Measurements from ENCODE around the gene SLC6A4. TPM values are rescaled to one million over a fixed set of nuclear protein-coding genes. Genes with fewer than 3 reads are reported as not detected.

Gene SLC6A4
- total RNA-seq, 2 experiments from 2014 or later = not detected

GRCh38 chr17:30196504-30196903 lies 39.0 kb downstream of the SLC6A4 start:
- Mint-ChIP-seq H3K9me3 (no peaks in the 10 kb centered on the region), H3K27ac (no peak overlapping the region), H3K36me3 (ENCODE audit: low read depth) (no peaks in the 10 kb centered on the region), H3K4me1 (ENCODE audit: low read depth) (no peaks in the 10 kb centered on the region), H3K27me3 (peaks cover 5% of the 10 kb centered on the region), H3K4me3 (no peak overlapping the region)
- ChIA-PET POLR2A (no interaction called here), CTCF (interaction anchor here (1.0 to 1.6 kb wide), 3 partner anchors 28 to 140 kb away, joined by 3 to 5 read pairs (median 3); no protein-coding TSS in a partner anchor)
- ATAC-seq (no peak), DNase-seq (no peak)
- intact Hi-C loops (cut with micrococcal nuclease) = no loop called here
- TF ChIP-seq CTCF (IDR thresholded peaks at IDR 0.05) = no peak

GRCh38 chr17:30191072-30191471 lies 44.4 kb downstream of the SLC6A4 start:
- Mint-ChIP-seq H3K36me3 (ENCODE audit: low read depth) (peaks cover 2% of the 10 kb centered on the region), H3K4me3 (no peak overlapping the region), H3K27ac (no peak overlapping the region), H3K27me3 (no peaks in the 10 kb centered on the region), H3K4me1 (ENCODE audit: low read depth) (peaks cover 5% of the 10 kb centered on the region), H3K9me3 (no peaks in the 10 kb centered on the region)
- ChIA-PET POLR2A (interaction anchor here (0.5 to 1.6 kb wide), 2 partner anchors 13 to 19 kb away, joined by 4 to 5 read pairs; no protein-coding TSS in a partner anchor), CTCF (interaction anchor here (1.0 kb wide), 1 partner anchor 21 kb away, joined by 3 read pairs; no protein-coding TSS in a partner anchor)
- no peak for TF ChIP-seq CTCF (IDR thresholded peaks at IDR 0.05)
- ATAC-seq = no peak
- no peak for DNase-seq
- intact Hi-C loops (cut with micrococcal nuclease) = no loop called here

GRCh38 chr17:30188211-30188939 lies 47.1 kb downstream of the SLC6A4 start:
- Mint-ChIP-seq H3K36me3 (ENCODE audit: low read depth) (peaks cover 20% of the 10 kb centered on the region), H3K9me3 (no peaks in the 10 kb centered on the region), H3K27ac (peak overlapping the region; percentile 44), H3K27me3 (no peaks in the 10 kb centered on the region), H3K4me3 (no peak overlapping the region), H3K4me1 (ENCODE audit: low read depth) (peaks cover 5% of the 10 kb centered on the region)
- intact Hi-C loops (cut with micrococcal nuclease) = no loop called here
- ChIA-PET CTCF (interaction anchor here (0.6 to 1.1 kb wide), 3 partner anchors 10 to 147 kb away, joined by 3 to 5 read pairs (median 3); no protein-coding TSS in a partner anchor), POLR2A (interaction anchor here (0.9 kb wide), 1 partner anchor 34 kb away, joined by 3 read pairs; no protein-coding TSS in a partner anchor)
- DNase-seq (no peak), ATAC-seq (no peak)
- no peak for TF ChIP-seq CTCF (IDR thresholded peaks at IDR 0.05)

- Mint-ChIP-seq H3K27ac (no peak overlapping the region), H3K4me3 (no peak overlapping the region), H3K27me3 (no peaks in the 10 kb centered on the region), H3K36me3 (ENCODE audit: low read depth) (peaks cover 20% of the 10 kb centered on the region), H3K4me1 (ENCODE audit: low read depth) (peaks cover 5% of the 10 kb centered on the region), H3K9me3 (no peaks in the 10 kb centered on the region)
- intact Hi-C loops (cut with micrococcal nuclease) = no loop called here
- DNase-seq (no peak), ATAC-seq (no peak)
- ChIA-PET POLR2A (no interaction called here), CTCF (interaction anchor here (0.6 to 1.5 kb wide), 3 partner anchors 9 to 83 kb away, joined by 3 to 5 read pairs (median 4); no protein-coding TSS in a partner anchor)
- no peak for TF ChIP-seq CTCF (IDR thresholded peaks at IDR 0.05)
These were observed 47.9 kb downstream of the SLC6A4 start for GRCh38 chr17:30187573-30187972.

GRCh38 chr17:30186761-30187160 lies 48.7 kb downstream of the SLC6A4 start:
- H3K27me3 Mint-ChIP-seq = no peaks in the 10 kb centered on the region
- no peak overlapping the region for H3K27ac Mint-ChIP-seq
- H3K4me3 Mint-ChIP-seq = no peak overlapping the region
- no peak for DNase-seq
- intact Hi-C loops (cut with micrococcal nuclease) = no loop called here
- peaks cover 5% of the 10 kb centered on the region for H3K4me1 Mint-ChIP-seq (ENCODE audit: low read depth)
- no peak for TF ChIP-seq CTCF (IDR thresholded peaks at IDR 0.05)
- peaks cover 22% of the 10 kb centered on the region for H3K36me3 Mint-ChIP-seq (ENCODE audit: low read depth)
- CTCF ChIA-PET = interaction anchor here (1.5 to 1.6 kb wide), 2 partner anchors 61 to 82 kb away, joined by 4 to 11 read pairs; no protein-coding TSS in a partner anchor
- no peaks in the 10 kb centered on the region for H3K9me3 Mint-ChIP-seq
- POLR2A ChIA-PET = no interaction called here
- no peak for ATAC-seq
